ENCODE results near the gene RXRA. TPM values are rescaled to one million over a fixed set of nuclear protein-coding genes. Genes with fewer than 3 reads are reported as not detected.

RXRA gene
- total RNA-seq, 6 experiments from 2014 or later: 23.2 to 31.9 (median 28.0) TPM

DNA sequence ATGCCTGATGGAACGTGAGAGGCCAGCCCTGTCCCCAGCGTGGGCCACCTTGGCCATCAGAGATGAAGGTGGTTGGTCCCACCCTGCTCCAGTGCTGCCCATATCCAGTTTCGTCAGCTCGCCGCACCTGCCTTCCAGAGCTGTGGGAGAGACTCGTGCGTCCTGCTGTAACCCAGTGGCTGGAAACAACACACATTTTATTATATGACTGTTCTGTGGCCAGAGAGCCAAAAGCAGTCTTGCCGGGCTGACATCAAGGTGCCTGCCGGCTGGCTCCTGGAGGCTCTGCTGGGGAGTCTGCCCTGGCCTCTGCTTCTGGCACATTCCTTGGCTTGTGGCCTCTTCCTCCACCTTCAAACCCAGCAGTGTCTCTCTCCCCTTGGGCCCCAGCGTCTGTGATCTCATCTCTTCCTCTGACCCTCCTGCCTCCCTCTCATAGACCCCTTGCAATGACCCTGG lies 94.7 kb downstream of the RXRA start:
- Mint-ChIP-seq H3K27ac (no peak overlapping the region), H3K27me3 (ENCODE audit: insufficient read depth) (peaks cover 5% of the 10 kb centered on the region; the same call in 1 of the 2 replicates), H3K4me1 (ENCODE audit: low read depth) (no peaks in the 10 kb centered on the region), H3K36me3 (ENCODE audit: low read depth) (peaks cover 4% of the 10 kb centered on the region; the same call in 1 of the 2 replicates), H3K9me3 (no peaks in the 10 kb centered on the region), H3K4me3 (no peak overlapping the region)
- TF ChIP-seq, protein P1, sequence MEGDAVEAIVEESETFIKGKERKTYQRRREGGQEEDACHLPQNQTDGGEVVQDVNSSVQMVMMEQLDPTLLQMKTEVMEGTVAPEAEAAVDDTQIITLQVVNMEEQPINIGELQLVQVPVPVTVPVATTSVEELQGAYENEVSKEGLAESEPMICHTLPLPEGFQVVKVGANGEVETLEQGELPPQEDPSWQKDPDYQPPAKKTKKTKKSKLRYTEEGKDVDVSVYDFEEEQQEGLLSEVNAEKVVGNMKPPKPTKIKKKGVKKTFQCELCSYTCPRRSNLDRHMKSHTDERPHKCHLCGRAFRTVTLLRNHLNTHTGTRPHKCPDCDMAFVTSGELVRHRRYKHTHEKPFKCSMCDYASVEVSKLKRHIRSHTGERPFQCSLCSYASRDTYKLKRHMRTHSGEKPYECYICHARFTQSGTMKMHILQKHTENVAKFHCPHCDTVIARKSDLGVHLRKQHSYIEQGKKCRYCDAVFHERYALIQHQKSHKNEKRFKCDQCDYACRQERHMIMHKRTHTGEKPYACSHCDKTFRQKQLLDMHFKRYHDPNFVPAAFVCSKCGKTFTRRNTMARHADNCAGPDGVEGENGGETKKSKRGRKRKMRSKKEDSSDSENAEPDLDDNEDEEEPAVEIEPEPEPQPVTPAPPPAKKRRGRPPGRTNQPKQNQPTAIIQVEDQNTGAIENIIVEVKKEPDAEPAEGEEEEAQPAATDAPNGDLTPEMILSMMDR (IDR thresholded peaks at IDR 0.05): no peak
- DNase-seq: no peak

DNA sequence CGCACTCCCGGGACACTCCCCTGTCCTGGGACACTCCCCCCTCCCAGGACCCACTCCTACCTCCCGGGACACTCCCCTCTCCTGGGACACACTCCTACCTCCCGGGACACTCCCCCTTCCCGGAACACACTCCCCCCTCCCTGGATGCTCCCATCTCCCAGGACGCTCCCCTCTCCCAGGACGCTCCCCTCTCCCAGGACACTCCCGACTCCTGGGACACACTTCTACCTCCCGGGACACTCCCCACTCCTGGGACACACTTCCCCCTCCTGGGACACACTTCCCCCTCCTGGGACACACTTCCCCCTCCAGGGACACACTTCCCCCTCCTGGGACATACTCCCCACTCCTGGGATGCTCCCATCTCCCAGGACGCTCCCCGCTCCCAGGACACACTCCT lies 95.6 kb downstream of the RXRA start:
- no peaks in the 10 kb centered on the region for H3K9me3 Mint-ChIP-seq
- peaks cover 5% of the 10 kb centered on the region; the same call in 1 of the 2 replicates for H3K27me3 Mint-ChIP-seq (ENCODE audit: insufficient read depth)
- TF ChIP-seq, protein P1 (IDR thresholded peaks at IDR 0.05): no peak
- H3K4me3 Mint-ChIP-seq: no peak overlapping the region
- DNase-seq: no peak
- H3K27ac Mint-ChIP-seq: no peak overlapping the region
- peaks cover 4% of the 10 kb centered on the region; the same call in 1 of the 2 replicates for H3K36me3 Mint-ChIP-seq (ENCODE audit: low read depth)
- H3K4me1 Mint-ChIP-seq (ENCODE audit: low read depth): no peaks in the 10 kb centered on the region

DNA sequence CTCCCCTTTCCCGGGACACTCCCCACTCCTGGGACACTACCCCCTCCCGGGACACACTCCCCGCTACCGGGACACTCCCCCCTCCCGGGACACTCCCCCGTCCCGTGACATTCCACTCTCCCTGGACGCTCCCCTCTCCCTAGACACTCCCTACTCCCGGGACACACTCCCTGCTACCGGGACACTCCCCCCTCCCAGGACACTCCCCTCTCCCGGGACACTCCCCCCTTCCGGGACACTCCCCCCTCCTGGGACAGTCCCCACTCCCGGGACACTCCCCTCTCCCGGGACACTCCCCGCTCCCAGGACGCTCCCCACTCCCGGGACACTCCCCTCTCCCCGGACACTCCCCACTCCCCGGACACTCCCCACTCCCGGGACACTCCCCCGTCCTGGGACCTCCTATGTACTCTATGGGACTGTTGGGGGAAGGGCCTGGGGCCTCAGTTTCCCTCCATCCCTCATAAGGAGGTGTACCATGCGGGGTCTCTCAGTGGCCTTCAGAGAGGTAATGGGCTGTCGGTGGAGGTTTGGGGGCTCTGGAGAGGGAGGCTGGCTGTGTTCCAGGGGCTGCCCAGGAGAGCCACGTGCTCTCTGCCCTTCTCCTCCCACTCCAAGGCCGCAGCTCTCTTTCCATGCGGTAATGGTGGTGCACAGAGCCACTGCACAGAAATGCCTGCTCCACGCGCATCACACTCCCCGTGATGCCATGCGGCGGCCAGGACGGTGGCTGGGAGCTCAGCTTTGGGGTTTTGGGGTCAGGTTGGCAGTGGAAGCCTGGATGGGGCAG lies 96.2 kb downstream of the RXRA start:
- no peak for DNase-seq
- Mint-ChIP-seq H3K4me3 (no peak overlapping the region), H3K9me3 (no peaks in the 10 kb centered on the region), H3K27ac (no peak overlapping the region), H3K4me1 (ENCODE audit: low read depth) (no peaks in the 10 kb centered on the region), H3K36me3 (ENCODE audit: low read depth) (peaks cover 4% of the 10 kb centered on the region; the same call in 1 of the 2 replicates), H3K27me3 (ENCODE audit: insufficient read depth) (peaks cover 5% of the 10 kb centered on the region; the same call in 1 of the 2 replicates)
- TF ChIP-seq, protein P1 (IDR thresholded peaks at IDR 0.05): no peak

DNA sequence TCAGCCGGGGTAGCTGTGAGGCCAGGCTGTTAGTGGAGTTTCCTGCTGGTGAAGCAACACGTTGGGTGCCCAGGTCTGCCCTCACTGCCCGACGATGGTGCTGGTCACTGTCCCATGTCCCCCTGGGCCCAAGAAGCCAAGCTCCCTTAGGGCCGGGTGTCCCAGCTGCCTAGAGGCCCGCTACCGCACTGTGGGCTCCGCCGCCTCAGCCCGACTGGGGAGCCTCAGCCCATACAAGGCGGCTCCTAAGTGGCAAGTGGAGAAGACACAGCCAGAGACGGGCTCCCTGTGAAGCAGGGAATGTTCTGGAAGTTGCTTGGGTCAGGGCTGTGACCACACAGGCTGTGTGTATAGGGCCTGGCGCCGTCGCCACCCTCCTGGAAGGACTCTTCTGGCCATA lies 96.9 kb downstream of the RXRA start:
- TF ChIP-seq, protein P1 (IDR thresholded peaks at IDR 0.05): no peak
- H3K4me1 Mint-ChIP-seq (ENCODE audit: low read depth): no peaks in the 10 kb centered on the region
- no peak overlapping the region for H3K4me3 Mint-ChIP-seq
- peaks cover 4% of the 10 kb centered on the region; the same call in 1 of the 2 replicates for H3K36me3 Mint-ChIP-seq (ENCODE audit: low read depth)
- H3K27me3 Mint-ChIP-seq (ENCODE audit: insufficient read depth): 0 out of 2 replicates have a peak, but pooled peaks cover under 1% of the 10 kb centered on the region
- no peaks in the 10 kb centered on the region for H3K9me3 Mint-ChIP-seq
- DNase-seq: no peak
- H3K27ac Mint-ChIP-seq: no peak overlapping the region

DNA sequence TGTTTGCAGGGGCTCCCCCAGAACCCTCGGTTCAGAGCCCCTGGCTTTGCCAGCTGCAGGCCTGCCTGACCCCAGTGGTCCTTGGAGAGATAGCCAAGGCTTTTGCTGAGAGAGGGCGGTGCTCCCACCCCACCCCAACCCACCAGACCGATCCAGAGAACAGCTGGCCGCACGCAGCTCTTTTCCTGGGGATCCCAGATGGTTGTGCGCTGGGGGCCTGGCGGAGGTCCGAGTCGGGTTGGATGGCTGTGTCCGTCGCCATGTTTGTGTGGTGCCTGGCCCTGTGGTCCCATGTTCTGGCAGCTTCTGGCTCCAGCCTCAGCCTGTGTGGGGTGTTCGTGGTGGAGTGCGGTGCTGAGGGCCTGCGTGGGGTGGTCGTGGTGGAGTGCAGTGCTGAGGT lies 97.5 kb downstream of the RXRA start:
- TF ChIP-seq, protein P1 (IDR thresholded peaks at IDR 0.05): no peak
- Mint-ChIP-seq H3K36me3 (ENCODE audit: low read depth) (peaks cover 4% of the 10 kb centered on the region; the same call in 1 of the 2 replicates), H3K4me3 (no peak overlapping the region)

More for the DNA sequence above, 97.5 kb downstream of the RXRA start:
- Mint-ChIP-seq H3K27ac (no peak overlapping the region), H3K4me1 (ENCODE audit: low read depth) (no peaks in the 10 kb centered on the region), H3K27me3 (ENCODE audit: insufficient read depth) (no peaks in the 10 kb centered on the region), H3K9me3 (no peaks in the 10 kb centered on the region)
- DNase-seq: no peak
